GM10266 (cell line): Measurements from ENCODE around the gene IFT43.

Source experiments
- DNase-seq: peaks from one replicate; pipeline ENCODE4 v3.0.0; 2012; ENCODE audit errors: extremely low spot score
- TF ChIP-seq, protein P1 (sequence below): IDR thresholded peaks from 2 replicates; pipeline ENCODE4 v1.5.1; 2012; ENCODE audit warnings: mild to moderate bottlenecking, low read depth; ENCODE audit not compliant: control insufficient read depth, insufficient read depth; ENCODE audit errors: missing control alignments

Gene IFT43

DNA sequence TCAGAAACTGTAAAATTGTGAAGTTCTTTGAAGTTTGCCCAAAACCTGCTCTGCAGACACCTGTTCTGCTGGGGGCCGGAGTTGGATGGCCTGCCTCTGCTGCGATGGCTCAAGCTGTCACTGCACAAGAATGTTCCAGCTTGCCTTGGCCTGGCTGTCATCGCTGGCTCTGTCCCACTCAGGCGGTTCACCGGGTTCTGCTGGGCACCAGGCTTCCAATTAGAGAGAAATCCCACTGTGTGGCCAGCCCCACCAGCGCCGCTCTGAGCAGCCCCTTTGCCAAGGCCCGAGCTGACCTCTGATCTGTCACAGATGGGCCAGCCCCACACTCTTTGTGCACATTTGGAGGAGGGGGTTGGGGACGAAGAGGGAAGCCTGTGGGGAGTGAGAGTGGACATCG lies 94.5 kb downstream of the IFT43 start:
- TF ChIP-seq, protein P1, sequence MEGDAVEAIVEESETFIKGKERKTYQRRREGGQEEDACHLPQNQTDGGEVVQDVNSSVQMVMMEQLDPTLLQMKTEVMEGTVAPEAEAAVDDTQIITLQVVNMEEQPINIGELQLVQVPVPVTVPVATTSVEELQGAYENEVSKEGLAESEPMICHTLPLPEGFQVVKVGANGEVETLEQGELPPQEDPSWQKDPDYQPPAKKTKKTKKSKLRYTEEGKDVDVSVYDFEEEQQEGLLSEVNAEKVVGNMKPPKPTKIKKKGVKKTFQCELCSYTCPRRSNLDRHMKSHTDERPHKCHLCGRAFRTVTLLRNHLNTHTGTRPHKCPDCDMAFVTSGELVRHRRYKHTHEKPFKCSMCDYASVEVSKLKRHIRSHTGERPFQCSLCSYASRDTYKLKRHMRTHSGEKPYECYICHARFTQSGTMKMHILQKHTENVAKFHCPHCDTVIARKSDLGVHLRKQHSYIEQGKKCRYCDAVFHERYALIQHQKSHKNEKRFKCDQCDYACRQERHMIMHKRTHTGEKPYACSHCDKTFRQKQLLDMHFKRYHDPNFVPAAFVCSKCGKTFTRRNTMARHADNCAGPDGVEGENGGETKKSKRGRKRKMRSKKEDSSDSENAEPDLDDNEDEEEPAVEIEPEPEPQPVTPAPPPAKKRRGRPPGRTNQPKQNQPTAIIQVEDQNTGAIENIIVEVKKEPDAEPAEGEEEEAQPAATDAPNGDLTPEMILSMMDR: no peak
- DNase-seq: no peak

DNA sequence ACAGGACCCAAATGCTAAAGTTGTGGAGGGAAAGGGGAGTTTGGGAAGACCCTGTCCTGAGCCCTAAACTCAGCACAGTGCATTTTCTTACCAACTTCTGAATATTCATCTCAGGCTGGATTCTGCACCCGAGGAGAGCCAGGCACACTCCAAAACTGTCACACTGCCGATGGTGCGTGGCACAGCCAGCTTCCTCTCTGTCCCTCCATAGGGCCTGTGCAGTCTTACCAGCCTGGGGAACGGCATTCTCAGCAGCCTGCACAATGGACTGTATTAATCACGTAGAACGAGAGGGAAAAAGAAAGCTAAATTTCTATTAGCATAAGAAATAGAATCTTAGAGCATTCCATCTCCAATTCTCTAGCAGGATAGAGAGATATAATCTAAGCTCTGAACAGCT lies 94.9 kb downstream of the IFT43 start:
- TF ChIP-seq, protein P1: no peak
- DNase-seq: no peak

DNA sequence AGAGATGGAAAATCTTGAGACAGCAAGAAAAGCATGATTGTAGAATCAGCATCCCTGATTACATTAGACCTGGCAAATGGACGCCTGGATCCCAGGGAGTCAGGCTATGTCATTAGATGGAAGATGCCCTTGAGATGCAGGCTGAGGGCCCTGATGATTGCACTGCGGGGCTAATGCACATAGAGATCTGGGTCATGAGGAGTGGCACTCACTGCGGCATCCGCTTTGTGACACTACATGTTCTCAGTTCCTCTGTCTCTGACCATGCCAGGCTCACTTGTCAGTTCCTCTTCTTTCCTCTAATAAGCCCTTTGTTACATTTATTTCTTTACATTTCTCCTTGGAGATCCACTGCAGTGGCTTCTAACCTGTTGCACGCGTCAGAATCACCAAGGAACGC lies 96.1 kb downstream of the IFT43 start:
- no peak for DNase-seq
- TF ChIP-seq, protein P1: no peak

DNA sequence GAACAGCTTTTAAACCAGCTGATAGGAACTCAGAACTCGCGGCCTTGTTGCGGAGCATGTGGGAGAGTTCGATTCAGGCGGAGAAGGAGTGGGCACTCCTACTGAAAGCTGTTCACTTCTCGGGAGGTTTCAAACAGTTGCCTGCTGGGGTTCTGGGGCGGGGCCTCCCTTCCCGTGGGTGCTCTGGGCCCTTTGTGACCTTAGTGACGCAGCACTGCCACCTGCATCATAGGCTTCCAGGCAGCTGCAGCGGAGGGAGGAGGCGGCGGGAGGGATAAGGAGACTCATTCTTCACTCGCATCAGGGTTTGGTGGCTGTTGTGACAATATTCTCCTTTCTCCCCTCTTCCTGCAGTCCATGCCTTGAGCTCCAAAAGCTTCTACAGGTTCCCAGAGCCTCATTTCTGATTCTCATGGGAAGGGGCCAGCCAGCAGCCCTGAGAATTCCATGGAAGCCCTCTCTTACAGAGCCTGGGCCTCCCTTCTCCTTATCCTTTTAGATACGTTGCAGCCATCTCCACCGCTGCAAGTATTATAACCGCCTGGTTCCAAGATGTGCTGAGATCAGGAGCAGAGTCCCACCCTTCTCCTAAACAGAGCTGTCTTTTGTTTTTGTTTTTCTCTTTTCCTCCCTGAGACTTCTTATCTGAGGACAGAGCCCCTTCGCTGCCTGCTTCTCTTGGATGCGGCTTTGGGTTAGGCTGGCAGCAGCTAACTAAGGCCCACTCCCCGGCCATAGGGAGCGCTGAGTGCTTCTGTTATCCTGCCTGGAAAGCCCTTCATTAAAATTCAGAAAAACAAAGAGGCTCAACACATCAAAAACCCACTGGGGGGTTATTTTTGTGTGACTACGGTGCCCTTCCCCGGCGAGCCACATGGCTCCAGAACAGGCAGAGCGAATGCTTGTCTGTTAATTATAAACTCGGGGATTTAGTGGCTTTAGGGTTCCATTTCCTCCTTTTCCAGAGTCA lies 98.5 kb downstream of the IFT43 start:
- no peak for DNase-seq
- TF ChIP-seq, protein P1: no peak

DNA sequence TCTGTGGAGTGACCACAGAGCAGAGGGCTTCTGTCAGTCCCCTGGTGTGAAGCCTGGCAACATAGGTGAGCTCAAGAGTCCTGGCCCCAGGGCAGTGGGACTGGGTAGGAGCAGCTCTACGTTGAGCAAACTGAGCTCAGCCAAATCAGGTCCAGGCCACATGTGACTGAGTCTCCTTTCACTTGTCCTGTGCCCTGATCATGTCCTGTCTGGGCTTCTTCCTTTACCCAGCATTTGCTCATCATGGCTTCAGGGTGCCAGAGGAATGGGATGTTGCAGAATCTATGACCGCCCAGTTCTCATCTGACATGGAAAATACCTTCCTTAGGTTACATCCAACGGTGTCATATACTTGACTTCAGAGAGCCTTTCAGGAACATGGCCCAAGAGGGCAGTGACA lies 99.8 kb downstream of the IFT43 start:
- TF ChIP-seq, protein P1: no peak
- DNase-seq: no peak

DNA sequence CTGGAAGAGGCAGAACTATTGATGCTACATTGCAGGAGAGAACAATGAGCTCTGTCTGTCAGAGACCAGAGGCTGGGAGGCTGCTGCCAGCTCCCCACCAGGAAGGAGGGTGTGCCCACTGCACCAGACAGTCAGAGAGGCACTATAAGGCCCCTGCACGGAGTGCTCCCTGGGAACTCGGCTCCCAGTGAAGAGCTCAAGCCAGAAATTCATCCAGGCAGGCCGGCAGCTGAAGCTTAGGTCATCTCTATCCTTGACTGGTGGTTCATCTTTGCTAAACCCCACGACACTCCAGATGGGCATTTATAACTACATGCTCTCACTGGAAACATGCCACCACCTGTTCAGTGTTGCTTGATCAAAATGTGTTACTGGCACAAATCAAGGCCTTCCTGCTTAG lies 101.1 kb downstream of the IFT43 start:
- DNase-seq: no peak
- TF ChIP-seq, protein P1: no peak

DNA sequence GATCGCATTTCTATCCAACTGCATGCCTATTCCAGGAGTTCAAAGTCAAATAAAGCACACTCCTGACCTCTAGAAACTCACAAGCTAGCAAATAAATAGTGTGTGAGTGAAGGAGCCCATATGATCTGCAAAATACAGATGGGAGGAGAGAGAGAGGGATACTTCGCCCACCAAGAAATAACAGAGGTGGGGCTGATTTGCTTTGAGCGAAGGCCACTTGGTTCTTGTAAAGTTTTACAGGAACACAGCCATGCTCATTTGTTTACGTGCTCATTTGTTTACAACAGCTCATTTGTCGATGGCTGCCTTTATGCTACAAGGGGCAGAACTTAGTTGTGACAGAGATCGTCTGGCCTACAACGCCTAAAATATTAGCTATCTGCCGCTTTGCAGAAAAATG lies 102.8 kb downstream of the IFT43 start:
- TF ChIP-seq, protein P1: no peak
- DNase-seq: no peak
